K562 (cell line): ENCODE results near the gene SCN1B. TPM values are rescaled to one million over a fixed set of nuclear protein-coding genes. Genes with fewer than 3 reads are reported as not detected.

Source experiments
- CREB1 ChIP-seq, 2 experiments: sonication (generic) in 1 of 2; formaldehyde crosslinking in 1 of 2; IDR thresholded peaks; 2 replicates each; pipeline versions ENCODE4 v1.6.1 to v1.8.0; 2012 to 2022; ENCODE audit warnings: inconsistent platforms in 1 of 2, mild to moderate bottlenecking in 1 of 2, missing genetic modification reagents in 1 of 2, moderate library complexity in 1 of 2
- EP300 ChIP-seq: IDR thresholded peaks from 2 replicates; pipeline ENCODE4 v1.6.1; 2012; ENCODE audit warnings: low read length, improper control_type of control experiment
- KLF1 ChIP-seq: fragments of 450-650 bp; IDR thresholded peaks from 2 replicates; pipeline ENCODE4 v1.6.1; 2016; ENCODE audit warnings: missing genetic modification characterization, missing compliant biosample characterization
- KLF13 ChIP-seq: fragments of 450-650 bp; IDR thresholded peaks from 2 replicates; pipeline ENCODE4 v1.6.1; 2016; ENCODE audit warnings: missing genetic modification characterization, low read depth, mild to moderate bottlenecking, missing compliant biosample characterization, moderate library complexity, borderline replicate concordance
- MTA1 ChIP-seq: fragments of 450-650 bp; IDR thresholded peaks from 2 replicates; pipeline ENCODE4 v1.6.1; 2017; ENCODE audit warnings: borderline replicate concordance
- NFIC ChIP-seq: fragments of 450-650 bp; IDR thresholded peaks from 2 replicates; pipeline ENCODE4 v1.6.1; 2017; ENCODE audit warnings: mild to moderate bottlenecking, inconsistent platforms
- NR2C2 ChIP-seq, 2 experiments: fragments of 200-800 bp in 1 of 2; sonication (Bioruptor generic) in 1 of 2; sonication (generic) in 1 of 2; formaldehyde crosslinking in 1 of 2; IDR thresholded peaks; 2 replicates each; pipeline versions ENCODE4 v1.6.1 to v1.8.0; 2016 to 2022; ENCODE audit warnings: mild to moderate bottlenecking in 1 of 2, missing compliant biosample characterization in 1 of 2, missing genetic modification characterization in 1 of 2, missing genetic modification reagents in 1 of 2
- SMARCC2 ChIP-seq: fragments of 450-650 bp; IDR thresholded peaks from 2 replicates; pipeline ENCODE4 v1.6.1; 2017; ENCODE audit warnings: antibody characterized with exemption, moderate library complexity, mild to moderate bottlenecking, low read depth
- TBL1XR1 ChIP-seq, 2 experiments: IDR thresholded peaks; 2 replicates each; pipeline ENCODE4 v1.6.1; 2012; ENCODE audit warnings: improper control_type of control experiment in 2 of 2, low read length in 2 of 2, mild to moderate bottlenecking in 1 of 2
- TRIM24 ChIP-seq, 2 experiments: fragments of 450-650 bp; IDR thresholded peaks; 2 replicates each; pipeline ENCODE4 v1.6.1; 2016
- ZNF174 ChIP-seq: fragments of 250-450 bp; sonication (Bioruptor Pico); IDR thresholded peaks from 2 replicates; pipeline ENCODE4 v1.4.0; 2020; ENCODE audit warnings: mild to moderate bottlenecking
- ZNF197 ChIP-seq: fragments of 200-800 bp; sonication (Bioruptor generic); IDR thresholded peaks from 2 replicates; pipeline ENCODE4 v1.6.1; 2016; ENCODE audit warnings: low read depth, missing genetic modification characterization, missing compliant biosample characterization
- ZNF644 ChIP-seq: fragments of 200-800 bp; sonication (Bioruptor generic); IDR thresholded peaks from 2 replicates; pipeline ENCODE4 v1.6.1; 2016; ENCODE audit warnings: low read depth, missing genetic modification characterization, missing compliant biosample characterization
- polyA plus RNA-seq, 8 experiments: library from polyadenylated mRNA; depleted of rRNA in 4 of 8; stranded (reverse) in 5 of 8; unstranded in 3 of 8; fragments of >200 nt; fragmentation: Nextera tagmentation in 2 of 8; fragmentation: Illumina TruSeq in 1 of 8; extraction: Ambion mirVana in 2 of 8; extraction: Trizol in 1 of 8; gene quantifications; 2 replicates each; pipeline versions ENCODE4 v1.2.1 to v1.2.3, GENCODE V29; 2011 to 2014; ENCODE audit warnings: inconsistent platforms in 1 of 8, missing spikeins in 1 of 8
- total RNA-seq, 7 experiments: library from RNA; depleted of rRNA in 6 of 7; stranded (reverse); fragments of >200 nt in 6 of 7; fragmentation: Illumina TruSeq in 2 of 7; extraction: Trizol in 2 of 7; gene quantifications; 2 replicates each; pipeline versions ENCODE4 v1.2.1 to v1.2.3, GENCODE V29; 2011 to 2021; ENCODE audit warnings: low replicate concordance in 1 of 7
- TF ChIP-seq, protein P1 (sequence below), 2 experiments: fragments of 450-650 bp; IDR thresholded peaks; 2 replicates each; pipeline ENCODE4 v1.6.1; 2018; ENCODE audit warnings: mild to moderate bottlenecking in 2 of 2, low read depth in 1 of 2; ENCODE audit not compliant: partially characterized antibody in 2 of 2
- TF ChIP-seq, protein P2 (sequence below): sonication (generic); formaldehyde crosslinking; IDR thresholded peaks from 2 replicates; pipeline ENCODE4 v1.9.0; 2022; ENCODE audit warnings: mild to moderate bottlenecking, missing genetic modification reagents
- TF ChIP-seq, protein P3 (sequence below): fragments of 450-650 bp; IDR thresholded peaks from 2 replicates; pipeline ENCODE4 v1.7.1; 2018; ENCODE audit warnings: mild to moderate bottlenecking, low read depth; ENCODE audit not compliant: partially characterized antibody
- TF ChIP-seq, protein P4 (sequence below): fragments of 450-650 bp; IDR thresholded peaks from 2 replicates; pipeline ENCODE4 v1.6.1; 2018; ENCODE audit warnings: mild to moderate bottlenecking, low read depth; ENCODE audit not compliant: partially characterized antibody

Gene SCN1B
- total and polyA plus RNA-seq, 9 of the 15 experiments (the other 6 are each of a cell fraction or from before 2014, with no cell fraction given): 0.03 to 2.5 (median 0.91) TPM

DNA sequence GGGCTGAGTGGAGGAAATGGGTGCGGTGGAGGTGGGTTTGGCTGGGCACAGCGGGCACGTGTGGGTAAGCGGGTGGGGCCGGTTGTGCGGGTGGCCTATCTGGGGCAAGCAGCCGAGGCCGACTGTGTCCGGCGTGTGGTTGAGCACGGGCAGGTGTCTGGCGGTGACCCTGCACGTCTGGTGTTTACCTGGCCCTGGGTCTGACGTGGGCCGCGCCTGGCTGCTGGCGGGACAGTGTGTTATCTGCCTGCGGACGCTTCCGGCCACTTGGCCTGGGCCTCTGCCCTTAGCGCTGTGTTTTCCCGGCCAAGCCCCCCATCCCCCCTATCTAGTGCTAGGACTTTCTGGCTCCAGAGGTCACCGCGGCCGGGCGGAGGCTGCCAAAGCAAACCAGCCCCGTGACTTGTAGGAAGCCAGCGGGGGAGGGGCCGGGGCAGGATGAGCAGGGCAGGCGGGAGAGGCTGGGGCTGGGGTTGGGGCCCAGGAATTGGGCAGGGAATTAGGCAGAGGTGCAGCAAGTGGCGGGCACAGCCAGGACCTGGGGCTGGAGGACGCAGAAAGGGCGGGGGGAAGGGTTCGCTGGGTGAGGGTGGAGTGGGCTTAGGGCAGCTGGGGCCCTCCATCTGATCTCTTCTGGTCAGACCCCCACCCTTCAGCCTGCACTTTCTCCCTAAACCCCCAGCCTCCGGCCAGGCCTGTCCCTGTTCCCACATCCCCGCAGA, 10.7 kb downstream of the SCN1B start (continued):
- TF ChIP-seq, protein P1, sequence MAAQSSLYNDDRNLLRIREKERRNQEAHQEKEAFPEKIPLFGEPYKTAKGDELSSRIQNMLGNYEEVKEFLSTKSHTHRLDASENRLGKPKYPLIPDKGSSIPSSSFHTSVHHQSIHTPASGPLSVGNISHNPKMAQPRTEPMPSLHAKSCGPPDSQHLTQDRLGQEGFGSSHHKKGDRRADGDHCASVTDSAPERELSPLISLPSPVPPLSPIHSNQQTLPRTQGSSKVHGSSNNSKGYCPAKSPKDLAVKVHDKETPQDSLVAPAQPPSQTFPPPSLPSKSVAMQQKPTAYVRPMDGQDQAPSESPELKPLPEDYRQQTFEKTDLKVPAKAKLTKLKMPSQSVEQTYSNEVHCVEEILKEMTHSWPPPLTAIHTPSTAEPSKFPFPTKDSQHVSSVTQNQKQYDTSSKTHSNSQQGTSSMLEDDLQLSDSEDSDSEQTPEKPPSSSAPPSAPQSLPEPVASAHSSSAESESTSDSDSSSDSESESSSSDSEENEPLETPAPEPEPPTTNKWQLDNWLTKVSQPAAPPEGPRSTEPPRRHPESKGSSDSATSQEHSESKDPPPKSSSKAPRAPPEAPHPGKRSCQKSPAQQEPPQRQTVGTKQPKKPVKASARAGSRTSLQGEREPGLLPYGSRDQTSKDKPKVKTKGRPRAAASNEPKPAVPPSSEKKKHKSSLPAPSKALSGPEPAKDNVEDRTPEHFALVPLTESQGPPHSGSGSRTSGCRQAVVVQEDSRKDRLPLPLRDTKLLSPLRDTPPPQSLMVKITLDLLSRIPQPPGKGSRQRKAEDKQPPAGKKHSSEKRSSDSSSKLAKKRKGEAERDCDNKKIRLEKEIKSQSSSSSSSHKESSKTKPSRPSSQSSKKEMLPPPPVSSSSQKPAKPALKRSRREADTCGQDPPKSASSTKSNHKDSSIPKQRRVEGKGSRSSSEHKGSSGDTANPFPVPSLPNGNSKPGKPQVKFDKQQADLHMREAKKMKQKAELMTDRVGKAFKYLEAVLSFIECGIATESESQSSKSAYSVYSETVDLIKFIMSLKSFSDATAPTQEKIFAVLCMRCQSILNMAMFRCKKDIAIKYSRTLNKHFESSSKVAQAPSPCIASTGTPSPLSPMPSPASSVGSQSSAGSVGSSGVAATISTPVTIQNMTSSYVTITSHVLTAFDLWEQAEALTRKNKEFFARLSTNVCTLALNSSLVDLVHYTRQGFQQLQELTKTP (IDR thresholded peaks at IDR 0.05; ENCODE audit: low read depth in 1 of 2, partially characterized antibody in 2 of 2): peak in 1 of 2 experiments; percentile 32
- TF ChIP-seq, protein P2, sequence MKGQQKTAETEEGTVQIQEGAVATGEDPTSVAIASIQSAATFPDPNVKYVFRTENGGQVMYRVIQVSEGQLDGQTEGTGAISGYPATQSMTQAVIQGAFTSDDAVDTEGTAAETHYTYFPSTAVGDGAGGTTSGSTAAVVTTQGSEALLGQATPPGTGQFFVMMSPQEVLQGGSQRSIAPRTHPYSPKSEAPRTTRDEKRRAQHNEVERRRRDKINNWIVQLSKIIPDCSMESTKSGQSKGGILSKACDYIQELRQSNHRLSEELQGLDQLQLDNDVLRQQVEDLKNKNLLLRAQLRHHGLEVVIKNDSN (CRISPR knock-in tag): peak; percentile 74
- TF ChIP-seq SMARCC2 (0 out of 2 replicates have a peak, but pooled peaks have one; percentile 30), CREB1 (IDR thresholded peaks at IDR 0.05) (peak; percentile 71; the same call in 1 of the 2 replicates), CREB1 (CRISPR knock-in tag; IDR thresholded peaks at IDR 0.05) (peak; percentile 76), ZNF197 (CRISPR knock-in tag) (peak; percentile 68; the same call in 1 of the 2 replicates), ZNF644 (tag) (peak; percentile 58; the same call in 1 of the 2 replicates), KLF13 (tag) (no peak), MTA1 (peak; percentile 46; the same call in 1 of the 2 replicates), ZNF174 (CRISPR knock-in tag) (no peak), NFIC (peak; percentile 58), EP300 (peak; percentile 84), TRIM24 (IDR thresholded peaks at IDR 0.05) (peak; percentile 53 to 77; a peak in 2 of 4 replicates), TBL1XR1 (IDR thresholded peaks at IDR 0.05; ENCODE audit: low read length in 2 of 2) (peak; percentile 50 to 86; a peak in 2 of 4 replicates), NR2C2 (CRISPR knock-in tag; IDR thresholded peaks at IDR 0.05) (peak; percentile 72), NR2C2 (tag; IDR thresholded peaks at IDR 0.05) (peak; percentile 87), KLF1 (tag) (peak; percentile 51; the same call in 1 of the 2 replicates)
- TF ChIP-seq, protein P3, sequence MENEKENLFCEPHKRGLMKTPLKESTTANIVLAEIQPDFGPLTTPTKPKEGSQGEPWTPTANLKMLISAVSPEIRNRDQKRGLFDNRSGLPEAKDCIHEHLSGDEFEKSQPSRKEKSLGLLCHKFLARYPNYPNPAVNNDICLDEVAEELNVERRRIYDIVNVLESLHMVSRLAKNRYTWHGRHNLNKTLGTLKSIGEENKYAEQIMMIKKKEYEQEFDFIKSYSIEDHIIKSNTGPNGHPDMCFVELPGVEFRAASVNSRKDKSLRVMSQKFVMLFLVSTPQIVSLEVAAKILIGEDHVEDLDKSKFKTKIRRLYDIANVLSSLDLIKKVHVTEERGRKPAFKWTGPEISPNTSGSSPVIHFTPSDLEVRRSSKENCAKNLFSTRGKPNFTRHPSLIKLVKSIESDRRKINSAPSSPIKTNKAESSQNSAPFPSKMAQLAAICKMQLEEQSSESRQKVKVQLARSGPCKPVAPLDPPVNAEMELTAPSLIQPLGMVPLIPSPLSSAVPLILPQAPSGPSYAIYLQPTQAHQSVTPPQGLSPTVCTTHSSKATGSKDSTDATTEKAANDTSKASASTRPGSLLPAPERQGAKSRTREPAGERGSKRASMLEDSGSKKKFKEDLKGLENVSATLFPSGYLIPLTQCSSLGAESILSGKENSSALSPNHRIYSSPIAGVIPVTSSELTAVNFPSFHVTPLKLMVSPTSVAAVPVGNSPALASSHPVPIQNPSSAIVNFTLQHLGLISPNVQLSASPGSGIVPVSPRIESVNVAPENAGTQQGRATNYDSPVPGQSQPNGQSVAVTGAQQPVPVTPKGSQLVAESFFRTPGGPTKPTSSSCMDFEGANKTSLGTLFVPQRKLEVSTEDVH: peak; percentile 87
- TF ChIP-seq, protein P4, sequence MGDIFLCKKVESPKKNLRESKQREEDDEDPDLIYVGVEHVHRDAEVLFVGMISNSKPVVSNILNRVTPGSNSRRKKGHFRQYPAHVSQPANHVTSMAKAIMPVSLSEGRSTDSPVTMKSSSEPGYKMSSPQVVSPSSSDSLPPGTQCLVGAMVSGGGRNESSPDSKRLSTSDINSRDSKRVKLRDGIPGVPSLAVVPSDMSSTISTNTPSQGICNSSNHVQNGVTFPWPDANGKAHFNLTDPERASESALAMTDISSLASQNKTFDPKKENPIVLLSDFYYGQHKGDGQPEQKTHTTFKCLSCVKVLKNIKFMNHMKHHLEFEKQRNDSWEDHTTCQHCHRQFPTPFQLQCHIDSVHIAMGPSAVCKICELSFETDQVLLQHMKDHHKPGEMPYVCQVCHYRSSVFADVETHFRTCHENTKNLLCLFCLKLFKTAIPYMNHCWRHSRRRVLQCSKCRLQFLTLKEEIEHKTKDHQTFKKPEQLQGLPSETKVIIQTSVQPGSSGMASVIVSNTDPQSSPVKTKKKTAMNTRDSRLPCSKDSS: no peak
